ENCODE measurements around the gene ELF3. TPM values are rescaled to one million over a fixed set of nuclear protein-coding genes. Genes with fewer than 3 reads are reported as not detected.
"Not testable (repeated sequence)": the region's sequence is repeated elsewhere in the genome, so short reads cannot be mapped to it uniquely, and the experiment has no call there.

ELF3 gene
- total and polyA plus RNA-seq, 4 donors = 10.1 to 38.7 (median 25.6) TPM

DNA sequence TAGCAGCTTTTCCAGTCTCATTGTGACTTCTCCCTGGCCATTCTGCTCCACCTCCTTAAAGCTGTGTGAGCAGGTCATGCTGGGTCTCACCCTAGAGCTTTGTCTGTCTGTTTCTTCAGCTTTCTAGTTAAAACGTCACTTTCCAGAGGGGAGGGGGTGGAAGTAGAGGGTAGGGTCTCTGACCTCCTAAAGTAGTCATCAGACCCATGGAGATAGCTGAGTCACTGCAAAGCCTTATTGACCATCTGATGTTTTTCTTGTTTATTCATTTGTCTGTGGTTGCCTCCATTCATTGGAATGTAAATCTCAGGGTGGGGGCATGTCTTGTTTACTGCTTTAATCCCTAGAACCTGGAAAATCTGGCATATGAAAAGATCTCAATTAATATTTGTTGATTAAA, 52.7 kb downstream of the ELF3 start:
- no peak overlapping the region for H3K27ac ChIP-seq (ENCODE audit: low read depth in 1 of 2, low read length in 2 of 2)
- DNase-seq (ENCODE audit: low spot score) = no peak
- H3K4me1 ChIP-seq (ENCODE audit: control insufficient read depth in 4 of 4, insufficient read depth in 4 of 4, low read length in 3 of 4) = no peaks in the 10 kb centered on the region
- TF ChIP-seq FOXA1 (IDR thresholded peaks at IDR 0.05) (no peak), TAF1 (conservative IDR thresholded peaks at IDR 0.05) (no peak)
- no peak overlapping the region for H3K9ac ChIP-seq (ENCODE audit: low read depth in 1 of 2, low read length in 2 of 2)
- no peaks in the 10 kb centered on the region for H3K36me3 ChIP-seq (ENCODE audit: control insufficient read depth in 4 of 4, insufficient read depth in 3 of 4, low read depth in 1 of 4, low read length in 3 of 4)
- WGBS = 28% methylated on average over 1 of the region's 1 CpG
- no peak overlapping the region for H3K4me3 ChIP-seq (ENCODE audit: low read depth in 1 of 3, low read length in 3 of 3)
- no peaks in the 10 kb centered on the region for H3K9me3 ChIP-seq (ENCODE audit: control insufficient read depth in 4 of 4, low read length in 3 of 4)
- no peaks in the 10 kb centered on the region for H3K27me3 ChIP-seq (ENCODE audit: control insufficient read depth in 4 of 4, insufficient read depth in 4 of 4, low read length in 3 of 4)

DNA sequence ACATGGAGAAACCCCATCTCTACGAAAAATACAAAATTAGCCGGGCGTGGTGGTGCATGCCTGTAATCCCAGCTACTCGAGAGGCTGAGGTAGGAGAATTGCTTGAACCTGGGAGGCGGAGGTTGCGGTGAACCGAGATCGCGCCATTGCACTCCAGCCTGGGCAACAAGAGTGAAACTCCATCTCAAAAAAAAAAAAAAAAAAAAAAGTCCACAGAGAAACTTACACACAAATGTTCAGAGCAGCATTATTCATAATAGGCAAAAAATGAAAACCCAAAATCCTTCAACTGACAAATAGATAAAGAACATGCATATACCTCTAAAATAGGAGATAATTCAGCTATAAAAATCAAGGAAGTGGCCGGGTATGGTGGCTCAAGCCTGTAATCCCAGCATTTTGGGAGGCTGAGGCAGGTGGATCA, 54.5 kb downstream of the ELF3 start:
- WGBS = 92% methylated on average over 10 of the region's 10 CpGs
- H3K9me3 ChIP-seq (ENCODE audit: control insufficient read depth in 4 of 4, low read length in 3 of 4); H3K27me3 ChIP-seq (ENCODE audit: control insufficient read depth in 4 of 4, insufficient read depth in 4 of 4, low read length in 3 of 4); DNase-seq (ENCODE audit: low spot score); H3K4me1 ChIP-seq (ENCODE audit: control insufficient read depth in 4 of 4, insufficient read depth in 4 of 4, low read length in 3 of 4); H3K9ac ChIP-seq (ENCODE audit: low read depth in 1 of 2, low read length in 2 of 2); H3K36me3 ChIP-seq (ENCODE audit: control insufficient read depth in 4 of 4, insufficient read depth in 3 of 4, low read depth in 1 of 4, low read length in 3 of 4); H3K4me3 ChIP-seq (ENCODE audit: low read depth in 1 of 3, low read length in 3 of 3); H3K27ac ChIP-seq (ENCODE audit: low read depth in 1 of 2, low read length in 2 of 2): not testable (repeated sequence)

Small RNA genes lying within 50 kb of the gene (small RNA-seq; reads per million reads assigned to genes)
- gene AL691482.1 (not detected), gene AL691482.2 (not detected), gene MIR6740 (not detected), gene RF00156 (not detected)

Other genes starting within 250 kb of the ELF3 start
- gene IPO9, start 181.4 kb upstream of the ELF3 start, total RNA-seq = 10 to 100 TPM; 13.0 to 14.1 TPM
- gene IPO9, start 181.4 kb upstream of the ELF3 start, polyA plus RNA-seq = 10 to 100 TPM in 1 of 2 donors, 1 to 10 TPM in 1; 6.6 to 22.1 TPM
- gene SHISA4, start 121.7 kb upstream of the ELF3 start, total RNA-seq = 1 to 10 TPM in 1 of 2 donors, under 1 TPM in 1; 0.47 to 1.3 TPM
- gene SHISA4, start 121.7 kb upstream of the ELF3 start, polyA plus RNA-seq = 1 to 10 TPM; 2.8 to 4.1 TPM
- gene LMOD1, start 64.0 kb upstream of the ELF3 start, total RNA-seq = 1 to 10 TPM in 1 of 2 donors, under 1 TPM in 1; 0.14 to 4.4 TPM
- gene LMOD1, start 64.0 kb upstream of the ELF3 start, polyA plus RNA-seq = 1 to 10 TPM in 1 of 2 donors, under 1 TPM in 1; 0.47 to 3.9 TPM
- gene TIMM17A, start 55.1 kb upstream of the ELF3 start, total RNA-seq = 10 to 100 TPM; 21.1 to 43.5 TPM
- gene TIMM17A, start 55.1 kb upstream of the ELF3 start, polyA plus RNA-seq = 10 to 100 TPM; 58.4 to 72.1 TPM
- gene RNPEP, start 27.9 kb upstream of the ELF3 start, total RNA-seq = 10 to 100 TPM; 18.4 to 26.5 TPM
- gene RNPEP, start 27.9 kb upstream of the ELF3 start, polyA plus RNA-seq = 10 to 100 TPM; 16.3 to 23.6 TPM
- under 1 TPM in 1 of 2 donors, not detected in 1; under 0.01 TPM for gene GPR37L1, start 112.3 kb downstream of the ELF3 start, total RNA-seq
- gene GPR37L1, start 112.3 kb downstream of the ELF3 start, polyA plus RNA-seq = under 1 TPM; 0.02 to 0.04 TPM
- gene ARL8A, start 134.2 kb downstream of the ELF3 start, total RNA-seq = 10 to 100 TPM in 1 of 2 donors, 1 to 10 TPM in 1; 8.4 to 21.8 TPM
- gene ARL8A, start 134.2 kb downstream of the ELF3 start, polyA plus RNA-seq = 10 to 100 TPM; 18.5 to 25.7 TPM
- gene PTPN7, start 150.0 kb downstream of the ELF3 start, total RNA-seq = 1 to 10 TPM; 1.8 to 7.0 TPM
- 1 to 10 TPM in 1 of 2 donors, under 1 TPM in 1; 0.75 to 1.5 TPM for gene PTPN7, start 150.0 kb downstream of the ELF3 start, polyA plus RNA-seq
- 1 to 10 TPM in 1 of 2 donors, under 1 TPM in 1; 0.05 to 1.2 TPM for gene LGR6, start 183.2 kb downstream of the ELF3 start, total RNA-seq
- under 1 TPM; 0.63 to 0.86 TPM for gene LGR6, start 183.2 kb downstream of the ELF3 start, polyA plus RNA-seq

Measured in liver (tissue), 10 donors.